CD4-positive, alpha-beta T cell (primary cell): ENCODE data around the gene RPP25L. TPM values are rescaled to one million over a fixed set of nuclear protein-coding genes. Genes with fewer than 3 reads are reported as not detected.

Experiments
- ATAC-seq: fragments of 200-7000 bp; cut with Tn5 transposase; one replicate; pipeline ENCODE4 v1.10.0; 2022; ENCODE audit warnings: mild to moderate bottlenecking; ENCODE audit not compliant: poor library complexity
- CTCF ChIA-PET: fragments of 350-600 bp; sonication (Branson Sonifier 250); formaldehyde crosslinking; loops from one replicate; lab custom pipeline; 2021; ENCODE audit warnings: antibody characterized with exemption, inconsistent platforms; lab: Charles Lee
- POLR2A ChIA-PET: fragments of 350-600 bp; sonication (Branson Sonifier 250); formaldehyde crosslinking; loops from one replicate; lab custom pipeline; 2021; ENCODE audit warnings: antibody characterized with exemption, inconsistent platforms; lab: Charles Lee
- DNase-seq, 14 experiments: peaks; one replicate each; pipeline ENCODE4 v3.0.0-alpha.2; 2013 to 2020; ENCODE audit warnings: mixed read lengths in 2 of 14
- H3K27ac ChIP-seq, 2 donors: one replicate each; pipeline versions ENCODE4 v1.5.1 to v1.7.0; 2013; ENCODE audit warnings: low read length in 2 of 2, low read depth in 1 of 2, mild to moderate bottlenecking in 1 of 2
- H3K27me3 ChIP-seq, 2 experiments: 1 replicate in 1 of 2; 2 replicates in 1 of 2; pipeline versions ENCODE4 v1.6.1 to v1.7.0; 2013; ENCODE audit warnings: low read length in 2 of 2, control low read depth in 1 of 2, mild to moderate bottlenecking in 1 of 2, moderate library complexity in 1 of 2; ENCODE audit not compliant: insufficient read depth in 2 of 2, control insufficient read depth in 1 of 2
- H3K36me3 ChIP-seq: one replicate; pipeline ENCODE4 v1.6.1; 2013; ENCODE audit warnings: low read length, control low read depth; ENCODE audit not compliant: insufficient read depth
- H3K4me1 ChIP-seq: one replicate; pipeline ENCODE4 v1.6.1; 2013; ENCODE audit warnings: low read length, control low read depth; ENCODE audit not compliant: insufficient read depth
- H3K4me3 ChIP-seq: one replicate; pipeline ENCODE4 v1.5.1; 2013; ENCODE audit warnings: mild to moderate bottlenecking, low read length, moderate library complexity
- H3K9me3 ChIP-seq, 2 experiments: 1 replicate in 1 of 2; 2 replicates in 1 of 2; pipeline versions ENCODE4 v1.6.1 to v1.7.0; 2013; ENCODE audit warnings: low read length in 2 of 2, mild to moderate bottlenecking in 2 of 2, control low read depth in 1 of 2, moderate library complexity in 1 of 2; ENCODE audit not compliant: control insufficient read depth in 1 of 2, insufficient read depth in 1 of 2
- H3K27ac Mint-ChIP-seq: one replicate; pipeline ENCODE4 v1.8.0; 2020; ENCODE audit warnings: mixed read lengths
- H3K27me3 Mint-ChIP-seq: one replicate; pipeline ENCODE4 v1.8.0; 2021; ENCODE audit warnings: mixed read lengths
- H3K36me3 Mint-ChIP-seq: one replicate; pipeline ENCODE4 v1.8.0; 2021; ENCODE audit warnings: low read depth, mixed read lengths
- H3K4me1 Mint-ChIP-seq: one replicate; pipeline ENCODE4 v1.8.0; 2021; ENCODE audit warnings: low read depth, mixed read lengths
- H3K4me3 Mint-ChIP-seq: one replicate; pipeline ENCODE4 v1.8.0; 2020; ENCODE audit warnings: mild to moderate bottlenecking, mixed read lengths
- H3K9me3 Mint-ChIP-seq: one replicate; pipeline ENCODE4 v1.8.0; 2020; ENCODE audit warnings: mixed read lengths
- intact Hi-C, 2 experiments: fragments of 100-400 bp; cut with DNase I in 1 of 2; cut with micrococcal nuclease in 1 of 2; formaldehyde crosslinking; loops; one replicate each; pipeline versions ENCODE4 v1.15.1 to v1.9.0; 2023 to 2025; cut with DNase I, micrococcal nuclease
- total RNA-seq, 174 experiments: library from RNA in 2 of 174; stranded (reverse) in 2 of 174; gene quantifications; one replicate each; pipeline ENCODE4 v1.2.3 and lab custom pipeline; 2021 to 2026
- TF ChIP-seq, protein P1 (sequence below): fragments of 200-600 bp; IDR thresholded peaks from one replicate; pipeline ENCODE4 v1.8.0; 2022; ENCODE audit warnings: antibody characterized with exemption, mild to moderate bottlenecking

The RPP25L gene
- total RNA-seq, 2 experiments from 2014 or later, result 4.6 to 5.7 TPM

DNA sequence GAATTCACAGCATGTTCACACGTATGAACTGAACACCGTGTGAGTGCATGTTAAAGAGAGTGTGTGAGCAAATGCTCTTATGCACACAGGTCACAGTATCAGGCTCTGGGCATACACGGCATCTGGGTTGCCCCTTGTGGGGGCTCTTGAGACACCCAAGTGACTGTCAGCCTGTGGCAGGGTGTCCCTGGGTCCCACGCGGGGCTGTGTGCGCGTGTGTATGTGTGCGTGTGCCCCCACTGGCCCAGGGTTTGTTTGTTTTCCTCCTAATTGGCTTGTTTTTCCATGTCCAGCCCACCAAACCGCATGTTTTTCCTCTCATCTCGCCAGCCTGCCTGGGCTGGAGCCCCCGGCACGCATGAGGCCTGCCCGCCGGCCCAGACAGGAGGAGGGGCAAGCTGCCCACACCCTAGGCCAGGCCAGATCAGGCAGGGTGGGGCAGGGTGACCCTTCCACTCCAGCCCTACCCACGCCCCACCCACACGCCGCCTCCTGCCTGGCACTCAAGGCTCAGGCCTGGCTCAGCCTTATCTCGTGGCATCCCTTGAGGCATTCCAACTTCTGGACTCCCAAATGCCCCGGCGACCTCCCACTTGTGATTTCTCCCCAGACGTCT, 51.2 kb downstream of the RPP25L start:
- DNase-seq (no peak), ATAC-seq (no peak)
- H3K4me1 Mint-ChIP-seq, result no peaks in the 10 kb centered on the region
- Histone ChIP-seq H3K27ac (no peak overlapping the region), H3K4me3 (no peak overlapping the region), H3K36me3 (no peaks in the 10 kb centered on the region), H3K27me3 (peaks cover 14 to 25% of the 10 kb centered on the region in 2 experiments), H3K4me1 (no peaks in the 10 kb centered on the region), H3K9me3 (peaks cover 0 to 11% of the 10 kb centered on the region in 2 experiments)
- TF ChIP-seq, protein P1, sequence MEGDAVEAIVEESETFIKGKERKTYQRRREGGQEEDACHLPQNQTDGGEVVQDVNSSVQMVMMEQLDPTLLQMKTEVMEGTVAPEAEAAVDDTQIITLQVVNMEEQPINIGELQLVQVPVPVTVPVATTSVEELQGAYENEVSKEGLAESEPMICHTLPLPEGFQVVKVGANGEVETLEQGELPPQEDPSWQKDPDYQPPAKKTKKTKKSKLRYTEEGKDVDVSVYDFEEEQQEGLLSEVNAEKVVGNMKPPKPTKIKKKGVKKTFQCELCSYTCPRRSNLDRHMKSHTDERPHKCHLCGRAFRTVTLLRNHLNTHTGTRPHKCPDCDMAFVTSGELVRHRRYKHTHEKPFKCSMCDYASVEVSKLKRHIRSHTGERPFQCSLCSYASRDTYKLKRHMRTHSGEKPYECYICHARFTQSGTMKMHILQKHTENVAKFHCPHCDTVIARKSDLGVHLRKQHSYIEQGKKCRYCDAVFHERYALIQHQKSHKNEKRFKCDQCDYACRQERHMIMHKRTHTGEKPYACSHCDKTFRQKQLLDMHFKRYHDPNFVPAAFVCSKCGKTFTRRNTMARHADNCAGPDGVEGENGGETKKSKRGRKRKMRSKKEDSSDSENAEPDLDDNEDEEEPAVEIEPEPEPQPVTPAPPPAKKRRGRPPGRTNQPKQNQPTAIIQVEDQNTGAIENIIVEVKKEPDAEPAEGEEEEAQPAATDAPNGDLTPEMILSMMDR, result no peak
- CTCF ChIA-PET, result no interaction called here
- H3K36me3 Mint-ChIP-seq, result no peaks in the 10 kb centered on the region
- no peak overlapping the region for H3K4me3 Mint-ChIP-seq
- intact Hi-C loops, result no loop called here
- POLR2A ChIA-PET, result no interaction called here
- H3K9me3 Mint-ChIP-seq, result no peaks in the 10 kb centered on the region
- peaks cover 70% of the 10 kb centered on the region for H3K27me3 Mint-ChIP-seq
- H3K27ac Mint-ChIP-seq, result no peak overlapping the region

Other genes starting within 250 kb of the RPP25L start
- gene MYORG, start 235.2 kb downstream of the RPP25L start, total RNA-seq, result under 1 TPM; 0.42 to 0.58 TPM
- 1 to 10 TPM; 7.7 to 8.5 TPM for gene FAM219A, start 153.5 kb downstream of the RPP25L start, total RNA-seq
- not detected for gene DNAI1, start 153.3 kb downstream of the RPP25L start, total RNA-seq
- gene ENHO, start 89.1 kb downstream of the RPP25L start, total RNA-seq, result under 1 TPM in 1 of 2 experiments, not detected in 1; 0.45 TPM
- not detected for gene CNTFR, start 22.4 kb downstream of the RPP25L start, total RNA-seq
- gene DCTN3, start 8.4 kb upstream of the RPP25L start, total RNA-seq, result 10 to 100 TPM; 81.5 to 84.4 TPM
- under 1 TPM; 0.25 to 0.34 TPM for gene ARID3C, start 17.0 kb upstream of the RPP25L start, total RNA-seq
- gene SIGMAR1, start 25.7 kb upstream of the RPP25L start, total RNA-seq, result 10 to 100 TPM; 11.7 to 12.1 TPM
- gene GALT, start 34.6 kb upstream of the RPP25L start, total RNA-seq, result 100 to 1,000 TPM; 115 TPM
- 100 to 1,000 TPM; 117 TPM for gene IL11RA, start 40.1 kb upstream of the RPP25L start, total RNA-seq
- gene CCL27, start 50.6 kb upstream of the RPP25L start, total RNA-seq, result not detected
- not detected for gene CCL19, start 79.2 kb upstream of the RPP25L start, total RNA-seq
- gene CCL21, start 98.0 kb upstream of the RPP25L start, total RNA-seq, result not detected